Upper lobe of left lung (tissue), 6 donors: ENCODE results near the gene CDK4. TPM values are rescaled to one million over a fixed set of nuclear protein-coding genes. Genes with fewer than 3 reads are reported as not detected.

Experiments used
- ATAC-seq, 2 donors: fragments of 200-7000 bp; cut with Tn5 transposase; one replicate each; pipeline ENCODE4 v1.9.1; 2022; ENCODE audit warnings: mild to moderate bottlenecking in 2 of 2, moderate library complexity in 2 of 2; ENCODE audit not compliant: low FRiP score in 2 of 2
- DNase-seq, 2 donors: peaks; one replicate each; pipeline ENCODE4 v3.0.0-alpha.2; 2019 to 2020
- H3K27ac ChIP-seq, 4 donors: fragments of 200-600 bp; sonication (generic); one replicate each; pipeline ENCODE4 v1.5.1; 2016 to 2019
- H3K27me3 ChIP-seq, 4 donors: fragments of 200-600 bp; sonication (generic); one replicate each; pipeline ENCODE4 v1.5.1; 2017 to 2019
- H3K36me3 ChIP-seq, 4 donors: fragments of 200-600 bp; sonication (generic); one replicate each; pipeline ENCODE4 v1.5.1; 2016 to 2019
- H3K4me1 ChIP-seq, 4 donors: fragments of 200-600 bp; sonication (generic); one replicate each; pipeline ENCODE4 v1.5.1; 2018 to 2019
- H3K4me3 ChIP-seq, 4 donors: fragments of 200-600 bp; sonication (generic); one replicate each; pipeline ENCODE4 v1.5.1; 2017 to 2019; ENCODE audit warnings: mild to moderate bottlenecking in 2 of 4, moderate library complexity in 1 of 4
- H3K9me3 ChIP-seq, 4 donors: fragments of 200-600 bp; sonication (generic); one replicate each; pipeline ENCODE4 v1.5.1; 2018 to 2019
- EP300 ChIP-seq, 4 donors: sonication (generic); formaldehyde crosslinking; IDR thresholded peaks; one replicate each; pipeline ENCODE4 v1.5.1; 2017; ENCODE audit warnings: antibody characterized with exemption in 4 of 4, control low read depth in 2 of 4
- POLR2A ChIP-seq, 4 donors: fragments of 450-650 bp; IDR thresholded peaks; one replicate each; pipeline ENCODE4 v1.5.1; 2016 to 2017; ENCODE audit warnings: antibody characterized with exemption in 4 of 4, mild to moderate bottlenecking in 2 of 4
- POLR2AphosphoS5 ChIP-seq, 2 donors: sonication (generic); formaldehyde crosslinking; IDR thresholded peaks; one replicate each; pipeline ENCODE4 v1.5.1; 2017; ENCODE audit warnings: antibody characterized with exemption in 2 of 2
- WGBS, 2 donors: methylation state at CpG; one replicate each; pipeline ENCODE4 v1.1.5; 2017 to 2018; 5-methylcytosine and 5-hydroxymethylcytosine counted together
- total RNA-seq, 6 donors: library from RNA; depleted of rRNA in 4 of 6; stranded (reverse); fragments of >200 nt in 4 of 6; gene quantifications; one replicate each; pipeline versions ENCODE4 v1.1.0 to v1.2.1, GENCODE V29; 2016 to 2021
- TF ChIP-seq, protein P1 (sequence below), 6 experiments: fragments of 450-650 bp in 4 of 6; fragments of 200-600 bp in 2 of 6; sonication (generic) in 2 of 6; IDR thresholded peaks; one replicate each; pipeline ENCODE4 v1.5.1; 2016 to 2019; ENCODE audit warnings: antibody characterized with exemption in 6 of 6
- donor health status: DM: no; HTN: no; CAD: no; lungs with moderate emphysema.
- donor health status: DM: no; HTN: yes; CAD: no; lungs with severe emphysema.

The CDK4 gene
- total RNA-seq, 6 donors from 2014 or later = 38.5 to 109 (median 62.5) TPM

DNA sequence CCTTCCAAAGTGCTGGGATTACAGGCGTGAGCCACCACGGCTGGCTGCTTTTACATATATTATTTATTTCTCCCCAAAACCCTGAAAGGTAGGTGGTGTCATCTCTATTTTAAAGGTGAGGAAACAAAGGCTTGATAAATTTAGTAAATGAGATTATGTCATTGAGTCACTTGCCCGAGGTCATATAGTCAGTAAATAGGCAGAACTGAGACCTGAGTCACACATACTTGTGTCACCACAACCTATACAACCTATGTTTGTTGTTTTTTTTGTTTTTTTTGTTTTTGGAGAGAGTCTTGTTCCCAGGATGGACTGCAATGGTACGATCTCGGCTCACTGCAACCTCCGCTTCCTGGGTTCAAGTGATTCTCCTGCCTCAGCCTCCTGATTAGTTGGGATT is 43.2 kb upstream of the CDK4 start:
- 93 to 96% methylated on average over 6 of the region's 6 CpGs for whole genome bisulfite sequencing, 2 donors
- Histone ChIP-seq H3K27ac (no peak overlapping the region), H3K27me3 (no peaks in the 10 kb centered on the region), H3K36me3 (peaks cover 8 to 89% (median 54%) of the 10 kb centered on the region in 4 donors), H3K4me3 (no peak overlapping the region), H3K4me1 (peaks cover 0 to 18% (median 8%) of the 10 kb centered on the region in 4 donors), H3K9me3 (no peaks in the 10 kb centered on the region)
- TF ChIP-seq POLR2AphosphoS5 (IDR thresholded peaks at IDR 0.05) (no peak), POLR2A (IDR thresholded peaks at IDR 0.05) (no peak), EP300 (IDR thresholded peaks at IDR 0.05) (no peak)
- TF ChIP-seq, protein P1, sequence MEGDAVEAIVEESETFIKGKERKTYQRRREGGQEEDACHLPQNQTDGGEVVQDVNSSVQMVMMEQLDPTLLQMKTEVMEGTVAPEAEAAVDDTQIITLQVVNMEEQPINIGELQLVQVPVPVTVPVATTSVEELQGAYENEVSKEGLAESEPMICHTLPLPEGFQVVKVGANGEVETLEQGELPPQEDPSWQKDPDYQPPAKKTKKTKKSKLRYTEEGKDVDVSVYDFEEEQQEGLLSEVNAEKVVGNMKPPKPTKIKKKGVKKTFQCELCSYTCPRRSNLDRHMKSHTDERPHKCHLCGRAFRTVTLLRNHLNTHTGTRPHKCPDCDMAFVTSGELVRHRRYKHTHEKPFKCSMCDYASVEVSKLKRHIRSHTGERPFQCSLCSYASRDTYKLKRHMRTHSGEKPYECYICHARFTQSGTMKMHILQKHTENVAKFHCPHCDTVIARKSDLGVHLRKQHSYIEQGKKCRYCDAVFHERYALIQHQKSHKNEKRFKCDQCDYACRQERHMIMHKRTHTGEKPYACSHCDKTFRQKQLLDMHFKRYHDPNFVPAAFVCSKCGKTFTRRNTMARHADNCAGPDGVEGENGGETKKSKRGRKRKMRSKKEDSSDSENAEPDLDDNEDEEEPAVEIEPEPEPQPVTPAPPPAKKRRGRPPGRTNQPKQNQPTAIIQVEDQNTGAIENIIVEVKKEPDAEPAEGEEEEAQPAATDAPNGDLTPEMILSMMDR (IDR thresholded peaks at IDR 0.05) = no peak
- ATAC-seq = no peak
- no peak for DNase-seq

DNA sequence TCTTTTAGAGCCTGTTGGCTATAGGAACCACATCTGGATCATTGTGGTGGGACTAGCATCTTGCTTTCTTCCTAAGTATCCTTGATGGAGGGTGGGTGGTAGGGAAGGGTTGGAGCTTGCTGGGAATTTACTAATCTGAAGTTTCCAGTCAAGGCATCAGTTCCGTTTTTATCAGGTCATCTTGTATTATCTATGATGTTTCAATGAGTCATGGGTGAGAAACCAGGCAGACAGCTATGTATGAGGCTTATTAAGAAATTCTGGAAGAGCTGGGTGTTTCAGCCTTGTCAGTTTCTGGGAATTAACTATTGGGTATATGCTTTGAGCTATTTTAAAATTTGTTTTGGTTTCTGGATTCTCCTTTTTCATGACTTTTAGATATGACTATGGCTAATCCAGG is 41.8 kb upstream of the CDK4 start:
- Histone ChIP-seq H3K4me3 (no peak overlapping the region), H3K36me3 (peaks cover 6 to 88% (median 47%) of the 10 kb centered on the region in 4 donors), H3K27ac (peak overlapping the region in 3 of 4 donors; percentile 11 to 24 (median 22)), H3K27me3 (no peaks in the 10 kb centered on the region), H3K9me3 (no peaks in the 10 kb centered on the region), H3K4me1 (peaks cover 0 to 18% (median 7%) of the 10 kb centered on the region in 4 donors)
- DNase-seq = no peak
- WGBS, 2 donors = 32 to 35% methylated on average over 1 of the region's 1 CpG
- peak in 1 of 2 donors; percentile 29 for TF ChIP-seq POLR2AphosphoS5 (IDR thresholded peaks at IDR 0.05)
- TF ChIP-seq, protein P1 (IDR thresholded peaks at IDR 0.05) = no peak
- TF ChIP-seq EP300 (IDR thresholded peaks at IDR 0.05) = no peak
- peak in 1 of 2 donors; percentile 63 for ATAC-seq

DNA sequence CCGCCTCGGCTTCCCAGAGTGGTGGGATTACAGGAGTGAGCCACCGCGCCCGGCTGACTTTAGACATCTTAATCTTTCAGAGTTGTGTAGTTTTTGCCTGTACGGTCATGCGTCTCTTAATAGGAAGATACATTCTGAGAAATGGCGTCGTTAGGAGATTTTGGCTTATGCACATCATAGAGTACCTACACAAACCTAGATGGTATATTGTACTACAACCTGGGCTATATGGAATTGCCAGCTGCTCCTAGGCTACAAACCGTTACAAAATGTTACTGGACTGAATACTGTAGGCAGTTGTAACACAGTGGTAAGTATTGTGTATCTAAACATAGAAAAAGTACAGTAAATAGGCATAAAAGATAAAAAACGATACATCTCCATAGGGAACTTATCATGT is 31.8 kb upstream of the CDK4 start:
- peaks cover 20 to 36% (median 28%) of the 10 kb centered on the region in 4 donors for H3K4me1 ChIP-seq
- H3K9me3 ChIP-seq = no peaks in the 10 kb centered on the region
- no peak overlapping the region for H3K27ac ChIP-seq
- peaks cover 6 to 50% (median 33%) of the 10 kb centered on the region in 4 donors for H3K36me3 ChIP-seq
- H3K27me3 ChIP-seq = no peaks in the 10 kb centered on the region
- WGBS, 2 donors = 93 to 97% methylated on average over 11 of the region's 11 CpGs
- ATAC-seq = no peak
- TF ChIP-seq, protein P1 (IDR thresholded peaks at IDR 0.05) = no peak
- TF ChIP-seq POLR2A (IDR thresholded peaks at IDR 0.05) (no peak), EP300 (IDR thresholded peaks at IDR 0.05) (no peak), POLR2AphosphoS5 (IDR thresholded peaks at IDR 0.05) (no peak)
- peak overlapping the region in 2 of 4 donors; percentile 76 to 80 for H3K4me3 ChIP-seq
- DNase-seq = no peak

DNA sequence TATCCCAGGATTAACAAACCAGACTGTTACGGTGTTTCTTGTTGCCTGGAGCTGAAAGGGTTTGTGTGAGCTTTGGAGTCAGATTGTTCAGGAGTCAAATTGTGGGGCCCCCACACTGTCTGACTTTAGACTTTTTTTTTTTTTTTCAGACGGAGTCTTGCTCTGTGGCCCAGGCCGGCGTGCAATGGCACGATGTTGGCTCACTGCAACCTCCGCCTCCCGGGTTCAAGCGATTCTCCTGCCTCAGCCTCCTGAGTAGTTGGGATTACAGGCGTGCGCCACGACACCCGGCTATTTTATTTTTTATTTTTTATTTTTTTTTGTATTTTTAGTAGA is 31.3 kb upstream of the CDK4 start:
- H3K4me3 ChIP-seq = peak overlapping the region; percentile 76 to 85 (median 79)
- peaks cover 6 to 45% (median 31%) of the 10 kb centered on the region in 4 donors for H3K36me3 ChIP-seq
- peaks cover 20 to 36% (median 28%) of the 10 kb centered on the region in 4 donors for H3K4me1 ChIP-seq
- ATAC-seq (no peak), DNase-seq (no peak)
- no peaks in the 10 kb centered on the region for H3K9me3 ChIP-seq
- WGBS, 2 donors = 87 to 91% methylated on average over 12 of the region's 12 CpGs
- H3K27ac ChIP-seq = peak overlapping the region in 3 of 4 donors; percentile 75 to 83 (median 81)
- no peak for TF ChIP-seq POLR2A (IDR thresholded peaks at IDR 0.05)
- TF ChIP-seq, protein P1 (IDR thresholded peaks at IDR 0.05) = no peak
- TF ChIP-seq EP300 (IDR thresholded peaks at IDR 0.05) = no peak
- TF ChIP-seq POLR2AphosphoS5 (IDR thresholded peaks at IDR 0.05) = no peak
- H3K27me3 ChIP-seq = no peaks in the 10 kb centered on the region
